Loucy (cell line): ENCODE results near the gene SLC16A4.

Experiments used
- H2AFZ ChIP-seq: fragments of 200-600 bp; sonication (generic); 2 replicates; pipeline ENCODE4 v1.6.0; 2016; ENCODE audit warnings: antibody characterized with exemption, mild to moderate bottlenecking, low read length, moderate library complexity
- H3F3A ChIP-seq: fragments of 200-600 bp; 2 replicates; pipeline ENCODE4 v1.6.0; 2016; ENCODE audit warnings: antibody characterized with exemption, low read depth, mild to moderate bottlenecking
- H3K27me3 ChIP-seq: fragments of 200-600 bp; sonication (generic); 2 replicates; pipeline ENCODE4 v1.6.1; 2014; ENCODE audit warnings: low read length, mild to moderate bottlenecking; ENCODE audit not compliant: insufficient read depth, poor library complexity, severe bottlenecking
- H3K36me3 ChIP-seq: fragments of 200-600 bp; sonication (generic); 2 replicates; pipeline ENCODE4 v1.6.1; 2016; ENCODE audit warnings: low read length; ENCODE audit not compliant: insufficient read depth
- H3K4me1 ChIP-seq: fragments of 200-600 bp; sonication (generic); 2 replicates; pipeline ENCODE4 v1.5.1; 2014; ENCODE audit warnings: low read length, mild to moderate bottlenecking; ENCODE audit not compliant: insufficient read depth, poor library complexity, severe bottlenecking
- H3K4me2 ChIP-seq: fragments of 200-600 bp; sonication (generic); 2 replicates; pipeline ENCODE4 v1.6.0; 2014; ENCODE audit warnings: antibody characterized with exemption, low read length, low read depth, mild to moderate bottlenecking; ENCODE audit not compliant: poor library complexity, severe bottlenecking
- H3K4me3 ChIP-seq: fragments of 200-600 bp; sonication (generic); 2 replicates; pipeline ENCODE4 v1.5.1; 2014; ENCODE audit warnings: low read length, mild to moderate bottlenecking, mixed read lengths; ENCODE audit not compliant: poor library complexity, severe bottlenecking
- H3K79me2 ChIP-seq: fragments of 200-600 bp; sonication (generic); 2 replicates; pipeline ENCODE4 v1.6.1; 2014; ENCODE audit warnings: low read length; ENCODE audit not compliant: insufficient read depth
- H3K9ac ChIP-seq: fragments of 200-600 bp; sonication (generic); 2 replicates; pipeline ENCODE4 v1.6.0; 2014; ENCODE audit warnings: mild to moderate bottlenecking, low read depth, low read length, moderate library complexity; ENCODE audit not compliant: poor library complexity, severe bottlenecking
- H3K9me2 ChIP-seq: fragments of 200-600 bp; sonication (generic); replicated peaks from 2 replicates; pipeline ENCODE4 v1.6.1; 2016; ENCODE audit warnings: low read depth, low read length, mixed read lengths
- H3K9me3 ChIP-seq: fragments of 200-600 bp; sonication (generic); 2 replicates; pipeline ENCODE4 v1.6.1; 2014; ENCODE audit warnings: mild to moderate bottlenecking, antibody characterized with exemption, low read length, low read depth; ENCODE audit not compliant: insufficient read depth
- H4K20me1 ChIP-seq: fragments of 200-600 bp; sonication (generic); 2 replicates; pipeline ENCODE4 v1.6.0; 2014; ENCODE audit warnings: antibody characterized with exemption, low read length, mild to moderate bottlenecking; ENCODE audit not compliant: insufficient read depth, poor library complexity, severe bottlenecking
- CTCF ChIP-seq: fragments of 200-600 bp; sonication (generic); conservative IDR thresholded peaks from 2 replicates; pipeline ENCODE4 v1.5.1; 2014; ENCODE audit warnings: mild to moderate bottlenecking, antibody characterized with exemption, low read length
- EZH2phosphoT487 ChIP-seq: fragments of 200-600 bp; IDR thresholded peaks from 2 replicates; pipeline ENCODE4 v1.6.1; 2018; ENCODE audit warnings: antibody characterized with exemption, mild to moderate bottlenecking, moderate library complexity, borderline replicate concordance

The SLC16A4 gene

GRCh38 chr1:110433213-110433612 is 42.4 kb upstream of the SLC16A4 start:
- Histone ChIP-seq H4K20me1 (no peaks in the 10 kb centered on the region), H3K4me1 (no peaks in the 10 kb centered on the region), H3K36me3 (no peaks in the 10 kb centered on the region), H3K79me2 (no peaks in the 10 kb centered on the region), H3K4me2 (no peak overlapping the region), H3K27me3 (no peaks in the 10 kb centered on the region), H3K9ac (no peak overlapping the region), H2AFZ (no peak overlapping the region), H3F3A (no peaks in the 10 kb centered on the region), H3K9me3 (no peaks in the 10 kb centered on the region), H3K9me2 (no peaks in the 10 kb centered on the region), H3K4me3 (no peak overlapping the region)
- TF ChIP-seq EZH2phosphoT487 (no peak), CTCF (no peak)

DNA sequence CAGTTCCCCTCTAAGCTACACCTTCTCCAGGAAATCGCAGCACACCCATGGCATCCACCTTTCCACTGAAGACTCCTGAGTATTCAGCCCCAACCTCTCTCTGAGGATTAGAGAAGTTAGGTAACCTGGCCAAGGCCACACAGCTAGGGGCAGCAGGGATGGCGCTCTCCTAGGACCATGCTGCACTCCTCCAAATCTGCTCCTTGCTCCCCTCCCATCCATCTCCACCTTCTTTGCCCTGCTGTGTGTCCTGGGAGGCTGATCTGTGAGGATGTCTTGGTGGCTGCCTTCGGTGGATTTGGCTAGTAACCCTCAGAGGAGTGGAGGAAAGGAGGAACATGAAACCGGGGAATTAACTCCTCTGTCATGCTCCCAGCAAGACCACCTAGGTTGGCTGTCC is 40.1 kb upstream of the SLC16A4 start:
- H4K20me1 ChIP-seq = no peaks in the 10 kb centered on the region
- no peak overlapping the region for H3K4me2 ChIP-seq
- H3K9me2 ChIP-seq = no peaks in the 10 kb centered on the region
- H3K9ac ChIP-seq = no peak overlapping the region
- H3K4me3 ChIP-seq = no peak overlapping the region
- no peaks in the 10 kb centered on the region for H3K27me3 ChIP-seq
- H2AFZ ChIP-seq = no peak overlapping the region
- H3K4me1 ChIP-seq = no peaks in the 10 kb centered on the region
- H3K79me2 ChIP-seq = no peaks in the 10 kb centered on the region
- no peaks in the 10 kb centered on the region for H3F3A ChIP-seq
- TF ChIP-seq EZH2phosphoT487 (no peak), CTCF (no peak)
- no peaks in the 10 kb centered on the region for H3K36me3 ChIP-seq
- no peaks in the 10 kb centered on the region for H3K9me3 ChIP-seq

- no peaks in the 10 kb centered on the region for H3K36me3 ChIP-seq
- H3K9me3 ChIP-seq = no peaks in the 10 kb centered on the region
- H3K9me2 ChIP-seq = no peaks in the 10 kb centered on the region
- no peaks in the 10 kb centered on the region for H4K20me1 ChIP-seq
- H3K4me1 ChIP-seq = no peaks in the 10 kb centered on the region
- no peak overlapping the region for H2AFZ ChIP-seq
- H3K9ac ChIP-seq = no peak overlapping the region
- no peaks in the 10 kb centered on the region for H3F3A ChIP-seq
- H3K27me3 ChIP-seq = no peaks in the 10 kb centered on the region
- no peak for TF ChIP-seq EZH2phosphoT487
- no peak for TF ChIP-seq CTCF
- no peak overlapping the region for H3K4me3 ChIP-seq
- H3K79me2 ChIP-seq = no peaks in the 10 kb centered on the region
- H3K4me2 ChIP-seq = no peak overlapping the region
Measured at GRCh38 chr1:110430366-110430765, 39.5 kb upstream of the SLC16A4 start.
